SK-N-MC (cell line): ENCODE results near the gene IKBKE.

ENCODE experiments used
- FOXP2 ChIP-seq: optimal IDR thresholded peaks from 2 replicates; pipeline ENCODE3; 2011; ENCODE audit warnings: mild to moderate bottlenecking, moderate library complexity; ENCODE audit not compliant: insufficient read depth; ENCODE audit errors: extremely low read length, control extremely low read depth
- POLR2AphosphoS5 ChIP-seq: IDR thresholded peaks from 2 replicates; pipeline ENCODE4 v1.6.1; 2012; ENCODE audit warnings: mild to moderate bottlenecking, low read depth, low read length, borderline replicate concordance

GRCh38 chr1:206427291-206427690 is 43.0 kb upstream of the IKBKE start:
- TF ChIP-seq POLR2AphosphoS5 = no peak
- TF ChIP-seq FOXP2 = no peak
